Astrocyte of the cerebellum (primary cell): ENCODE data around the gene FAM98B.

Experiments
- DNase-seq: peaks from one replicate; pipeline ENCODE4 v3.0.0-alpha.2; 2011; ENCODE audit warnings: low read depth
- H3K4me3 ChIP-seq: 2 replicates; pipeline ENCODE4 v1.5.1; 2011; ENCODE audit warnings: mild to moderate bottlenecking, low read depth, low read length, moderate library complexity
- CTCF ChIP-seq: IDR thresholded peaks from 2 replicates; pipeline ENCODE4 v1.5.1; 2012; ENCODE audit warnings: low read length, low read depth, moderate library complexity, mild to moderate bottlenecking; ENCODE audit errors: missing control alignments
- in situ Hi-C: cut with HindIII; loops from 2 replicates; pipeline ENCODE4 v1.10.0; 2017; ENCODE audit warnings: low sequenced_read_pairs

FAM98B gene

GRCh38 chr15:38438031-38438986 lies 15.6 kb upstream of the FAM98B start:
- no peak overlapping the region for H3K4me3 ChIP-seq
- DNase-seq = no peak
- TF ChIP-seq CTCF = no peak
- in situ Hi-C loops = no loop called here

- peak; percentile 39 for DNase-seq
- no peak overlapping the region for H3K4me3 ChIP-seq
- in situ Hi-C loops = no loop called here
- peak; percentile 98 for TF ChIP-seq CTCF
Observed at GRCh38 chr15:38440353-38441129, 13.4 kb upstream of the FAM98B start.

GRCh38 chr15:38441130-38441519 lies 12.8 kb upstream of the FAM98B start:
- TF ChIP-seq CTCF = no peak
- in situ Hi-C loops = no loop called here
- no peak for DNase-seq

GRCh38 chr15:38454696-38455090 lies 766 bp downstream of the FAM98B start:
- in situ Hi-C loops = no loop called here
- TF ChIP-seq CTCF = no peak
- peak overlapping the region; percentile 92 for H3K4me3 ChIP-seq
- no peak for DNase-seq

More at GRCh38 chr15:38441130-38441519, 12.8 kb upstream of the FAM98B start:
- no peak overlapping the region for H3K4me3 ChIP-seq

GRCh38 chr15:38455092-38455491 lies 1.2 kb downstream of the FAM98B start:
- TF ChIP-seq CTCF = no peak
- peak overlapping the region; percentile 92 for H3K4me3 ChIP-seq
- no peak for DNase-seq
- in situ Hi-C loops = no loop called here

- in situ Hi-C loops = no loop called here
- TF ChIP-seq CTCF = no peak
- H3K4me3 ChIP-seq = no peak overlapping the region
- no peak for DNase-seq
Observed at GRCh38 chr15:38458646-38459045, 4.7 kb downstream of the FAM98B start.
